ENCODE data around the gene OR52E6. TPM values are rescaled to one million over a fixed set of nuclear protein-coding genes. Genes with fewer than 3 reads are reported as not detected.

Gene OR52E6
- total RNA-seq, 1 donor from 2014 or later: not detected

- Histone ChIP-seq H3K27ac (no peak overlapping the region), H3K4me1 (peaks cover 7% of the 10 kb centered on the region), H3K27me3 (no peaks in the 10 kb centered on the region), H3K4me3 (no peak overlapping the region), H3K9me3 (no peaks in the 10 kb centered on the region), H3K36me3 (no peaks in the 10 kb centered on the region)
- no peak for DNase-seq (ENCODE audit: extremely low spot score in 2 of 2)
- intact Hi-C loops (cut with DNase I): no loop called here
- TF ChIP-seq POLR2A (IDR thresholded peaks at IDR 0.05) (no peak), CTCF (IDR thresholded peaks at IDR 0.05) (no peak), POLR2AphosphoS5 (IDR thresholded peaks at IDR 0.05; ENCODE audit: insufficient read depth in 1 of 2, low read depth in 1 of 2) (no peak)
Measured at GRCh38 chr11:5818245-5818886, 23.3 kb downstream of the OR52E6 start.

GRCh38 chr11:5815534-5815933 lies 26.2 kb downstream of the OR52E6 start:
- TF ChIP-seq POLR2AphosphoS5 (IDR thresholded peaks at IDR 0.05; ENCODE audit: insufficient read depth in 1 of 2, low read depth in 1 of 2): no peak
- no peak for TF ChIP-seq CTCF (IDR thresholded peaks at IDR 0.05)
- no peak for TF ChIP-seq POLR2A (IDR thresholded peaks at IDR 0.05)
- Histone ChIP-seq H3K4me1 (peaks cover 7% of the 10 kb centered on the region), H3K9me3 (no peaks in the 10 kb centered on the region), H3K27ac (no peak overlapping the region), H3K27me3 (no peaks in the 10 kb centered on the region), H3K36me3 (no peaks in the 10 kb centered on the region), H3K4me3 (no peak overlapping the region)
- intact Hi-C loops (cut with DNase I): no loop called here
- no peak for DNase-seq (ENCODE audit: extremely low spot score in 2 of 2)

- no peak for DNase-seq (ENCODE audit: extremely low spot score in 2 of 2)
- H3K4me3 ChIP-seq: no peak overlapping the region
- H3K9me3 ChIP-seq: no peaks in the 10 kb centered on the region
- TF ChIP-seq CTCF (IDR thresholded peaks at IDR 0.05): no peak
- no peak for TF ChIP-seq POLR2AphosphoS5 (IDR thresholded peaks at IDR 0.05; ENCODE audit: insufficient read depth in 1 of 2, low read depth in 1 of 2)
- TF ChIP-seq POLR2A (IDR thresholded peaks at IDR 0.05): no peak
- no peaks in the 10 kb centered on the region for H3K27me3 ChIP-seq
- intact Hi-C loops (cut with DNase I): loop anchor here (10.0 kb wide), 1 partner anchor 335 kb away; no protein-coding TSS in a partner anchor
- H3K36me3 ChIP-seq: no peaks in the 10 kb centered on the region
- no peaks in the 10 kb centered on the region for H3K4me1 ChIP-seq
- no peak overlapping the region for H3K27ac ChIP-seq
Measured at GRCh38 chr11:5809905-5810795, 31.5 kb downstream of the OR52E6 start.

GRCh38 chr11:5809122-5809519 lies 32.6 kb downstream of the OR52E6 start:
- no peak for DNase-seq (ENCODE audit: extremely low spot score in 2 of 2)
- H3K4me1 ChIP-seq: no peaks in the 10 kb centered on the region
- H3K36me3 ChIP-seq: no peaks in the 10 kb centered on the region
- no peaks in the 10 kb centered on the region for H3K9me3 ChIP-seq
- no peak overlapping the region for H3K27ac ChIP-seq
- peak overlapping the region; percentile 30 to 42 for H3K4me3 ChIP-seq
- H3K27me3 ChIP-seq: no peaks in the 10 kb centered on the region
- intact Hi-C loops (cut with DNase I): loop anchor here (10.0 kb wide), 1 partner anchor 334 kb away; no protein-coding TSS in a partner anchor
- TF ChIP-seq POLR2A (IDR thresholded peaks at IDR 0.05) (no peak), POLR2AphosphoS5 (IDR thresholded peaks at IDR 0.05; ENCODE audit: insufficient read depth in 1 of 2, low read depth in 1 of 2) (no peak), CTCF (IDR thresholded peaks at IDR 0.05) (no peak)
